Measurements from ENCODE around the gene FXYD6. TPM values are rescaled to one million over a fixed set of nuclear protein-coding genes. Genes with fewer than 3 reads are reported as not detected.

Gene FXYD6
- total and polyA plus RNA-seq, 8 donors = 2.7 to 48.0 (median 8.9) TPM

- TF ChIP-seq, protein P1, sequence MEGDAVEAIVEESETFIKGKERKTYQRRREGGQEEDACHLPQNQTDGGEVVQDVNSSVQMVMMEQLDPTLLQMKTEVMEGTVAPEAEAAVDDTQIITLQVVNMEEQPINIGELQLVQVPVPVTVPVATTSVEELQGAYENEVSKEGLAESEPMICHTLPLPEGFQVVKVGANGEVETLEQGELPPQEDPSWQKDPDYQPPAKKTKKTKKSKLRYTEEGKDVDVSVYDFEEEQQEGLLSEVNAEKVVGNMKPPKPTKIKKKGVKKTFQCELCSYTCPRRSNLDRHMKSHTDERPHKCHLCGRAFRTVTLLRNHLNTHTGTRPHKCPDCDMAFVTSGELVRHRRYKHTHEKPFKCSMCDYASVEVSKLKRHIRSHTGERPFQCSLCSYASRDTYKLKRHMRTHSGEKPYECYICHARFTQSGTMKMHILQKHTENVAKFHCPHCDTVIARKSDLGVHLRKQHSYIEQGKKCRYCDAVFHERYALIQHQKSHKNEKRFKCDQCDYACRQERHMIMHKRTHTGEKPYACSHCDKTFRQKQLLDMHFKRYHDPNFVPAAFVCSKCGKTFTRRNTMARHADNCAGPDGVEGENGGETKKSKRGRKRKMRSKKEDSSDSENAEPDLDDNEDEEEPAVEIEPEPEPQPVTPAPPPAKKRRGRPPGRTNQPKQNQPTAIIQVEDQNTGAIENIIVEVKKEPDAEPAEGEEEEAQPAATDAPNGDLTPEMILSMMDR (IDR thresholded peaks at IDR 0.05) = no peak
- H3K27me3 ChIP-seq = no peaks in the 10 kb centered on the region
- no peaks in the 10 kb centered on the region for H3K4me1 ChIP-seq
- ATAC-seq = no peak
- no peaks in the 10 kb centered on the region for H3K9me3 ChIP-seq
- intact Hi-C loops (cut with DNase I) = no loop called here
- no peak overlapping the region for H3K4me3 ChIP-seq
- H3K27ac ChIP-seq = no peak overlapping the region
- FAIRE-seq = no peak
- WGBS, 2 donors = 62 to 63% methylated on average over 4 of the region's 4 CpGs
- no peaks in the 10 kb centered on the region for H3K36me3 ChIP-seq
- no peak for DNase-seq
Observed at GRCh38 chr11:117905524-117905923, 29.1 kb upstream of the FXYD6 start.

DNA sequence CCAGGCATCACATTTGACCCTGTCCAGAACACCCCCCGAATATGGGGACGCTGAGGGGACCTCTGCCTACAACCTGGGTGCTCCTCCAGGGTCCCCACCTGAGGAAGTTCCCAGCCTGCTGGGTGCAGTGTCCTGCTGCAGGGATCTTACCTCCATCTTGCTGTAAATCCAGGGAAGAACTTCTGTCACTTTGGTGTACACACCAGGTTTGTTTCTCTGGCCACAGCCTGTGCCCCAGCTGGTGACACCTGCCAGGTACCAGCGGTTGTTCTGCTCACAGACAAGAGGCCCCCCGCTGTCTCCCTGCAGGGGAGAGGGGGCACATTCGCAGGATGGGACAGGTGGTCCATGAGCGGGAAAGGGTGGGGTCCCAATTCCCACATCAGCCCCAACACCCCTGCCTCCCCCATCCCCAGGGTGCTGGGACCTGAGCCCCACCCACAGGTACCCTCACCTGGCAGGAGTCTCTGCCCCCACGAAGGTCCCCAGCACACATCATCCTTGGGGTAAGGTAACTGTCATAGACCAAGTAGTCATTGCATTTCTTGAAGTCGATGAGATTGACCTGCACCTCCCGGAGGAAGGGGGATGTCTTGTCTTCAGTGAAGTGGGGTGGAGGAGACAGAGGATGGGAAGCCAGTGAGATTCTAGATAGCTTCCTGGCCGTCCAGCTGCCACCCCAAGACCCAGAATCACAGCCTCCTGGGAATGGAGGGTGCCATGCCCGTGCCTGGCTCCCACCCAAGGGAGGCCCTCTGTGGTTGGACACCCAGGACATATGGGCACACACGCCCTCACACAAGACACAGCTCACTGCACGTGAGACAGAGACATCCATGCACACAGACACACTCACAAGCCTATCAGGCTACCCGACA is 27.3 kb upstream of the FXYD6 start:
- H3K4me1 ChIP-seq = no peaks in the 10 kb centered on the region
- no peaks in the 10 kb centered on the region for H3K36me3 ChIP-seq
- no peaks in the 10 kb centered on the region for H3K9me3 ChIP-seq
- H3K4me3 ChIP-seq = no peak overlapping the region
- no peak overlapping the region for H3K27ac ChIP-seq
- intact Hi-C loops (cut with DNase I) = no loop called here
- WGBS, 2 donors = 75 to 79% methylated on average over 14 of the region's 14 CpGs
- ATAC-seq = no peak
- FAIRE-seq = no peak
- TF ChIP-seq, protein P1 (IDR thresholded peaks at IDR 0.05) = no peak
- H3K27me3 ChIP-seq = no peaks in the 10 kb centered on the region
- no peak for DNase-seq

- TF ChIP-seq, protein P1 (IDR thresholded peaks at IDR 0.05) = no peak
- no peaks in the 10 kb centered on the region for H3K36me3 ChIP-seq
- FAIRE-seq = no peak
- no peak for ATAC-seq
- no peak overlapping the region for H3K27ac ChIP-seq
- DNase-seq = no peak
- no peaks in the 10 kb centered on the region for H3K4me1 ChIP-seq
- intact Hi-C loops (cut with DNase I) = no loop called here
- H3K9me3 ChIP-seq = no peaks in the 10 kb centered on the region
- WGBS, 2 donors = 79 to 86% methylated on average over 13 of the region's 13 CpGs
- H3K4me3 ChIP-seq = no peak overlapping the region
- no peaks in the 10 kb centered on the region for H3K27me3 ChIP-seq
Observed at GRCh38 chr11:117902001-117902845, 25.8 kb upstream of the FXYD6 start.

GRCh38 chr11:117901601-117902000 is 25.1 kb upstream of the FXYD6 start:
- Histone ChIP-seq H3K4me1 (no peaks in the 10 kb centered on the region), H3K27ac (no peak overlapping the region), H3K9me3 (no peaks in the 10 kb centered on the region), H3K27me3 (no peaks in the 10 kb centered on the region), H3K4me3 (no peak overlapping the region), H3K36me3 (no peaks in the 10 kb centered on the region)
- 88 to 93% methylated on average over 9 of the region's 9 CpGs for WGBS, 2 donors
- TF ChIP-seq, protein P1 (IDR thresholded peaks at IDR 0.05) = no peak
- FAIRE-seq (no peak), DNase-seq (no peak), ATAC-seq (no peak)
- intact Hi-C loops (cut with DNase I) = no loop called here
